Gastroesophageal sphincter (tissue), 4 donors: ENCODE measurements around the gene KCNB1. TPM values are rescaled to one million over a fixed set of nuclear protein-coding genes. Genes with fewer than 3 reads are reported as not detected.

ENCODE experiments used
- ATAC-seq: fragments of 150-250 bp; one replicate; pipeline ENCODE4 v1.9.1; 2016; ENCODE audit warnings: mild to moderate bottlenecking, moderate library complexity
- H3K27ac ChIP-seq, 4 donors: fragments of 200-600 bp; sonication (generic) in 3 of 4; 1 replicate in 3 of 4; 2 replicates in 1 of 4; pipeline ENCODE4 v1.5.1; 2016 to 2019
- H3K27me3 ChIP-seq: fragments of 200-600 bp; sonication (generic); one replicate; pipeline ENCODE4 v1.5.1; 2019
- H3K36me3 ChIP-seq, 2 donors: fragments of 200-600 bp; sonication (generic); one replicate each; pipeline ENCODE4 v1.5.1; 2019; ENCODE audit warnings: control low read depth in 1 of 2
- H3K4me1 ChIP-seq, 3 donors: fragments of 200-600 bp; sonication (generic); 1 replicate in 2 of 3; 2 replicates in 1 of 3; pipeline ENCODE4 v1.5.1; 2016 to 2019; ENCODE audit warnings: control low read depth in 2 of 3
- H3K4me3 ChIP-seq, 2 donors: fragments of 200-600 bp; sonication (generic); one replicate each; pipeline ENCODE4 v1.5.1; 2019; ENCODE audit warnings: mild to moderate bottlenecking in 1 of 2, moderate library complexity in 1 of 2
- H3K9me3 ChIP-seq, 3 donors: fragments of 200-600 bp; sonication (generic); one replicate each; pipeline ENCODE4 v1.5.1; 2017 to 2019; ENCODE audit warnings: control low read depth in 2 of 3
- CTCF ChIP-seq, 4 experiments: fragments of 200-600 bp in 2 of 4; fragments of 450-650 bp in 2 of 4; sonication (generic) in 1 of 4; IDR thresholded peaks; one replicate each; pipeline ENCODE4 v1.5.1; 2017 to 2019; ENCODE audit warnings: antibody characterized with exemption in 4 of 4, mild to moderate bottlenecking in 2 of 4, moderate library complexity in 2 of 4
- EP300 ChIP-seq: sonication (generic); formaldehyde crosslinking; IDR thresholded peaks from one replicate; pipeline ENCODE4 v1.6.1; 2017; ENCODE audit warnings: antibody characterized with exemption, mild to moderate bottlenecking
- POLR2A ChIP-seq, 2 donors: fragments of 450-650 bp; IDR thresholded peaks; one replicate each; pipeline ENCODE4 v1.6.1; 2017; ENCODE audit warnings: antibody characterized with exemption in 2 of 2, mild to moderate bottlenecking in 2 of 2, moderate library complexity in 1 of 2
- POLR2AphosphoS5 ChIP-seq: sonication (generic); formaldehyde crosslinking; IDR thresholded peaks from one replicate; pipeline ENCODE4 v1.6.1; 2017; ENCODE audit warnings: antibody characterized with exemption
- WGBS, 2 donors: methylation state at CpG; one replicate each; pipeline ENCODE4 v1.1.5; 2018; ENCODE audit warnings: low coverage in 1 of 2; 5-methylcytosine and 5-hydroxymethylcytosine counted together
- total RNA-seq, 4 donors: library from RNA; depleted of rRNA; stranded (reverse); fragments of >200 nt; gene quantifications; one replicate each; pipeline ENCODE4 v1.1.0, GENCODE V29; 2016

Gene KCNB1
- total RNA-seq, 4 donors from 2014 or later: 26.3 to 44.1 (median 38.0) TPM

GRCh38 chr20:49375170-49375569 is 107.3 kb downstream of the KCNB1 start:
- peaks cover 0 to 12% (median 0%) of the 10 kb centered on the region in 3 donors for H3K4me1 ChIP-seq
- peaks cover 0 to 33% of the 10 kb centered on the region in 2 donors for H3K36me3 ChIP-seq
- no peak for ATAC-seq
- no peaks in the 10 kb centered on the region for H3K9me3 ChIP-seq
- no peak overlapping the region for H3K4me3 ChIP-seq
- 93 to 98% methylated on average over 3 of the region's 3 CpGs for WGBS, 2 donors
- no peaks in the 10 kb centered on the region for H3K27me3 ChIP-seq
- TF ChIP-seq CTCF (IDR thresholded peaks at IDR 0.05): no peak
- no peak for TF ChIP-seq EP300
- TF ChIP-seq POLR2A (IDR thresholded peaks at IDR 0.05): no peak
- TF ChIP-seq POLR2AphosphoS5: no peak
- no peak overlapping the region for H3K27ac ChIP-seq

- ATAC-seq: no peak
- WGBS, 2 donors: 79 to 86% methylated on average over 1 to 3 of the region's 9 CpGs
- H3K27me3 ChIP-seq: no peaks in the 10 kb centered on the region
- no peaks in the 10 kb centered on the region for H3K9me3 ChIP-seq
- peaks cover 0 to 29% of the 10 kb centered on the region in 2 donors for H3K36me3 ChIP-seq
- no peak overlapping the region for H3K4me3 ChIP-seq
- TF ChIP-seq POLR2AphosphoS5 (no peak), CTCF (IDR thresholded peaks at IDR 0.05) (no peak), EP300 (no peak), POLR2A (IDR thresholded peaks at IDR 0.05) (no peak)
- H3K27ac ChIP-seq: no peak overlapping the region
- H3K4me1 ChIP-seq: peaks cover 0 to 20% (median 0%) of the 10 kb centered on the region in 3 donors
Measured at GRCh38 chr20:49372095-49372734, 110.3 kb downstream of the KCNB1 start.

GRCh38 chr20:49368596-49368995 is 113.9 kb downstream of the KCNB1 start:
- H3K36me3 ChIP-seq: peaks cover 0 to 14% of the 10 kb centered on the region in 2 donors
- TF ChIP-seq EP300 (no peak), POLR2A (IDR thresholded peaks at IDR 0.05) (no peak)
- WGBS, 2 donors: 33 to 57% methylated on average over 2 to 5 of the region's 5 CpGs
- peaks cover 0 to 17% (median 0%) of the 10 kb centered on the region in 3 donors for H3K4me1 ChIP-seq
- H3K9me3 ChIP-seq: no peaks in the 10 kb centered on the region
- peak overlapping the region in 3 of 4 donors; percentile 44 to 48 (median 48) for H3K27ac ChIP-seq
- H3K27me3 ChIP-seq: no peaks in the 10 kb centered on the region
- no peak overlapping the region for H3K4me3 ChIP-seq
- ATAC-seq: no peak

- H3K27ac ChIP-seq: peak overlapping the region in 2 of 4 donors; percentile 14 to 33
- no peak for ATAC-seq
- no peak overlapping the region for H3K4me3 ChIP-seq
- H3K27me3 ChIP-seq: no peaks in the 10 kb centered on the region
- no peak for TF ChIP-seq EP300
- no peak for TF ChIP-seq POLR2AphosphoS5
- TF ChIP-seq POLR2A (IDR thresholded peaks at IDR 0.05): no peak
- no peak for TF ChIP-seq CTCF (IDR thresholded peaks at IDR 0.05)
- no peaks in the 10 kb centered on the region for H3K36me3 ChIP-seq
- H3K9me3 ChIP-seq: no peaks in the 10 kb centered on the region
- H3K4me1 ChIP-seq: peaks cover 0 to 25% (median 0%) of the 10 kb centered on the region in 3 donors
- 50 to 53% methylated on average over 2 to 4 of the region's 5 CpGs for WGBS, 2 donors
Measured at GRCh38 chr20:49367113-49367512, 115.4 kb downstream of the KCNB1 start.

DNA sequence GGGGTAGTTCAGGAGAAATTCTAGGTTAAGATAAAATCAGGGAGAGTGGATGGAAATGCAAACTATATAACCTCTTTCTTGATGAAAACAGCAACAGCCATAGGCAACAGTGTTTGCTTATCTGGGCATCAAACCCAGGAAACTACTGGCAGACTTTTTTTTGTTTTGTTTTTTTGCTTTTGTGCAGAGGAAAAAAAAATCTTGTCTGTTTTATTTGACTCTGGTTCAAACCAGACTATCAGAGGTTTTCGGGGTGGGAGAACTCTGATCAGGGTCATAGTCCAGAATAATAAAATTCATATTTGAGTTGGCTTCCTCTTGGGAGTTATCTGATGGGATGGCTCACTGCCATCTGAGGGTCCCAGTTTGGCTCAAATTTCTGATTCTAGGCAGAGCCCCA is 115.8 kb downstream of the KCNB1 start:
- Histone ChIP-seq H3K4me1 (peaks cover 0 to 29% (median 0%) of the 10 kb centered on the region in 3 donors), H3K27me3 (no peaks in the 10 kb centered on the region), H3K4me3 (no peak overlapping the region), H3K9me3 (no peaks in the 10 kb centered on the region), H3K27ac (no peak overlapping the region), H3K36me3 (no peaks in the 10 kb centered on the region)
- no peak for ATAC-seq
- TF ChIP-seq POLR2AphosphoS5 (no peak), POLR2A (IDR thresholded peaks at IDR 0.05) (no peak), EP300 (no peak), CTCF (IDR thresholded peaks at IDR 0.05) (no peak)
- WGBS, 2 donors: 60% methylated on average over 1 of the region's 1 CpG; no CpG with 5 or more reads in 1 of the 2 donors
